Loucy (cell line): ENCODE results near the gene MN1.

Source experiments
- H2AFZ ChIP-seq: fragments of 200-600 bp; sonication (generic); 2 replicates; pipeline ENCODE4 v1.6.0; 2016; ENCODE audit warnings: antibody characterized with exemption, mild to moderate bottlenecking, low read length, moderate library complexity
- H3F3A ChIP-seq: fragments of 200-600 bp; 2 replicates; pipeline ENCODE4 v1.6.0; 2016; ENCODE audit warnings: antibody characterized with exemption, low read depth, mild to moderate bottlenecking
- H3K27me3 ChIP-seq: fragments of 200-600 bp; sonication (generic); 2 replicates; pipeline ENCODE4 v1.6.1; 2014; ENCODE audit warnings: low read length, mild to moderate bottlenecking; ENCODE audit not compliant: insufficient read depth, poor library complexity, severe bottlenecking
- H3K36me3 ChIP-seq: fragments of 200-600 bp; sonication (generic); 2 replicates; pipeline ENCODE4 v1.6.1; 2016; ENCODE audit warnings: low read length; ENCODE audit not compliant: insufficient read depth
- H3K4me1 ChIP-seq: fragments of 200-600 bp; sonication (generic); 2 replicates; pipeline ENCODE4 v1.5.1; 2014; ENCODE audit warnings: low read length, mild to moderate bottlenecking; ENCODE audit not compliant: insufficient read depth, poor library complexity, severe bottlenecking
- H3K4me2 ChIP-seq: fragments of 200-600 bp; sonication (generic); 2 replicates; pipeline ENCODE4 v1.6.0; 2014; ENCODE audit warnings: antibody characterized with exemption, low read length, low read depth, mild to moderate bottlenecking; ENCODE audit not compliant: poor library complexity, severe bottlenecking
- H3K4me3 ChIP-seq: fragments of 200-600 bp; sonication (generic); 2 replicates; pipeline ENCODE4 v1.5.1; 2014; ENCODE audit warnings: low read length, mild to moderate bottlenecking, mixed read lengths; ENCODE audit not compliant: poor library complexity, severe bottlenecking
- H3K79me2 ChIP-seq: fragments of 200-600 bp; sonication (generic); 2 replicates; pipeline ENCODE4 v1.6.1; 2014; ENCODE audit warnings: low read length; ENCODE audit not compliant: insufficient read depth
- H3K9ac ChIP-seq: fragments of 200-600 bp; sonication (generic); 2 replicates; pipeline ENCODE4 v1.6.0; 2014; ENCODE audit warnings: mild to moderate bottlenecking, low read depth, low read length, moderate library complexity; ENCODE audit not compliant: poor library complexity, severe bottlenecking
- H3K9me2 ChIP-seq: fragments of 200-600 bp; sonication (generic); replicated peaks from 2 replicates; pipeline ENCODE4 v1.6.1; 2016; ENCODE audit warnings: low read depth, low read length, mixed read lengths
- H3K9me3 ChIP-seq: fragments of 200-600 bp; sonication (generic); 2 replicates; pipeline ENCODE4 v1.6.1; 2014; ENCODE audit warnings: mild to moderate bottlenecking, antibody characterized with exemption, low read length, low read depth; ENCODE audit not compliant: insufficient read depth
- H4K20me1 ChIP-seq: fragments of 200-600 bp; sonication (generic); 2 replicates; pipeline ENCODE4 v1.6.0; 2014; ENCODE audit warnings: antibody characterized with exemption, low read length, mild to moderate bottlenecking; ENCODE audit not compliant: insufficient read depth, poor library complexity, severe bottlenecking
- EZH2phosphoT487 ChIP-seq: fragments of 200-600 bp; IDR thresholded peaks from 2 replicates; pipeline ENCODE4 v1.6.1; 2018; ENCODE audit warnings: antibody characterized with exemption, mild to moderate bottlenecking, moderate library complexity, borderline replicate concordance
- TF ChIP-seq, protein P1 (sequence below): fragments of 200-600 bp; sonication (generic); conservative IDR thresholded peaks from 2 replicates; pipeline ENCODE4 v1.5.1; 2014; ENCODE audit warnings: mild to moderate bottlenecking, antibody characterized with exemption, low read length

Gene MN1

GRCh38 chr22:27776650-27776958, 25.0 kb downstream of the MN1 start:
- Histone ChIP-seq H3K79me2 (no peaks in the 10 kb centered on the region), H3K27me3 (no peaks in the 10 kb centered on the region), H3K9me2 (no peaks in the 10 kb centered on the region), H3K4me3 (no peak overlapping the region), H3K9ac (no peak overlapping the region), H3K4me2 (no peak overlapping the region), H3K36me3 (no peaks in the 10 kb centered on the region), H3F3A (no peaks in the 10 kb centered on the region), H3K4me1 (no peaks in the 10 kb centered on the region), H2AFZ (no peak overlapping the region), H3K9me3 (no peaks in the 10 kb centered on the region), H4K20me1 (no peaks in the 10 kb centered on the region)
- TF ChIP-seq EZH2phosphoT487, result no peak
- TF ChIP-seq, protein P1, sequence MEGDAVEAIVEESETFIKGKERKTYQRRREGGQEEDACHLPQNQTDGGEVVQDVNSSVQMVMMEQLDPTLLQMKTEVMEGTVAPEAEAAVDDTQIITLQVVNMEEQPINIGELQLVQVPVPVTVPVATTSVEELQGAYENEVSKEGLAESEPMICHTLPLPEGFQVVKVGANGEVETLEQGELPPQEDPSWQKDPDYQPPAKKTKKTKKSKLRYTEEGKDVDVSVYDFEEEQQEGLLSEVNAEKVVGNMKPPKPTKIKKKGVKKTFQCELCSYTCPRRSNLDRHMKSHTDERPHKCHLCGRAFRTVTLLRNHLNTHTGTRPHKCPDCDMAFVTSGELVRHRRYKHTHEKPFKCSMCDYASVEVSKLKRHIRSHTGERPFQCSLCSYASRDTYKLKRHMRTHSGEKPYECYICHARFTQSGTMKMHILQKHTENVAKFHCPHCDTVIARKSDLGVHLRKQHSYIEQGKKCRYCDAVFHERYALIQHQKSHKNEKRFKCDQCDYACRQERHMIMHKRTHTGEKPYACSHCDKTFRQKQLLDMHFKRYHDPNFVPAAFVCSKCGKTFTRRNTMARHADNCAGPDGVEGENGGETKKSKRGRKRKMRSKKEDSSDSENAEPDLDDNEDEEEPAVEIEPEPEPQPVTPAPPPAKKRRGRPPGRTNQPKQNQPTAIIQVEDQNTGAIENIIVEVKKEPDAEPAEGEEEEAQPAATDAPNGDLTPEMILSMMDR, result no peak

DNA sequence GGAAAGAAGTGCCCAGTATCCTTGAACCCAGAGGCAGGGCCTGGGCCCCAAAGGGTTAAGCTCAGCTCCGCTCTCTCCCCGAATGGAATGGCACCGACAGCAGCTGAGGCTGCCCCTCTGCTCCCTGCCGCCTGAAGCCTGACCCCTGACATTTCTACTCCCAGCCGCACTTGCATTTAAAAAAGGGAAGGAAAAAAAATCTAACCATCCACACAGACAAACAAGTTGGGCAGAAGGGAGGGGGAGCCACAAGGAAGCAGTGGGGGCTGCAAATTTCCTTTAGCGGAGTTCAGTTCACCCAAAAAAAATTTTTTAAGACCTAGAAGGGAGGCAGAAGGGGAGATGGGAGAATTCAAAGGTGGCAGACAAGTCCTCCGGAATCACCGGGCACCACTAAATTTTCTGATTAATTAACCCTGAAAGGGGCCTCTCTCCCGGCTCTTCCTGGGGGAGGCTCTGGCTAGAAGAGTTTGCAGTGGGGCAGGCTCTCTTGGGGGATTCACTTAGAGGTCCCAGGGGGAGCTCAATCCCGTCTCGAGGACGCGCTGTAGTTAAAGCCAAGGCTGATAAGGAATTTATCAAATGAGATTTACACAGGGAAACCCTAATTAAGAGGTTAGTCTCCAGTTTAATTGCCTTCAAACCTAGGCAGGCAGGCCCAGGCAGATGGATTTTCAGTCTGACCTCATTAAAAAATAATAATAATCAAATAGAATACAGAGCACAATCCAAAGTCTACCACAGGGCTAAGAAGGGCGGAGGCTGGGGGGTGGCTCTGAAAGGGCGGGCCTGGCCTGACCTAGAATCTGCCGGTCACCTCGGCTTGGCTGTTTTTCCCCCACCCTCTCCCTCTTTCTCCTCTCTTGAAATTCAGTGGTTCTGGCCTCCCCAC, 25.6 kb downstream of the MN1 start:
- no peak overlapping the region for H2AFZ ChIP-seq
- H3K27me3 ChIP-seq, result no peaks in the 10 kb centered on the region
- H3K4me3 ChIP-seq, result no peak overlapping the region
- no peaks in the 10 kb centered on the region for H4K20me1 ChIP-seq
- no peaks in the 10 kb centered on the region for H3K9me2 ChIP-seq
- H3K4me2 ChIP-seq, result no peak overlapping the region
- H3K4me1 ChIP-seq, result no peaks in the 10 kb centered on the region
- no peaks in the 10 kb centered on the region for H3K36me3 ChIP-seq
- H3K9ac ChIP-seq, result no peak overlapping the region
- H3F3A ChIP-seq, result no peaks in the 10 kb centered on the region
- no peaks in the 10 kb centered on the region for H3K9me3 ChIP-seq
- TF ChIP-seq, protein P1, result no peak
- no peak for TF ChIP-seq EZH2phosphoT487
- no peaks in the 10 kb centered on the region for H3K79me2 ChIP-seq

GRCh38 chr22:27775087-27775698, 26.4 kb downstream of the MN1 start:
- no peaks in the 10 kb centered on the region for H3K9me2 ChIP-seq
- no peak overlapping the region for H2AFZ ChIP-seq
- H3K9me3 ChIP-seq, result no peaks in the 10 kb centered on the region
- TF ChIP-seq EZH2phosphoT487, result no peak
- TF ChIP-seq, protein P1, result no peak
- H3K4me3 ChIP-seq, result no peak overlapping the region
- H3K36me3 ChIP-seq, result no peaks in the 10 kb centered on the region
- H3K27me3 ChIP-seq, result no peaks in the 10 kb centered on the region
- no peaks in the 10 kb centered on the region for H4K20me1 ChIP-seq
- H3K4me1 ChIP-seq, result no peaks in the 10 kb centered on the region
- no peaks in the 10 kb centered on the region for H3F3A ChIP-seq
- H3K79me2 ChIP-seq, result no peaks in the 10 kb centered on the region
- no peak overlapping the region for H3K4me2 ChIP-seq
- no peak overlapping the region for H3K9ac ChIP-seq
